HG03571 (cell line): ENCODE measurements around the gene TADA2A.

Experiments
- ATAC-seq: cut with Tn5 transposase; IDR thresholded peaks from one replicate; pipeline ENCODE4 v1.9.1; 2021; ENCODE audit not compliant: unreplicated experiment

The TADA2A gene

GRCh38 chr17:37520174-37520573, 113.5 kb downstream of the TADA2A start:
- ATAC-seq, result no peak

- ATAC-seq, result no peak
These were observed 115.1 kb downstream of the TADA2A start for GRCh38 chr17:37521821-37522220.

GRCh38 chr17:37523715-37524219, 117.1 kb downstream of the TADA2A start:
- no peak for ATAC-seq

- ATAC-seq, result no peak
These were observed 120.7 kb downstream of the TADA2A start for GRCh38 chr17:37527249-37527851.
